GM10847 (cell line): ENCODE data around the gene CROCC.

Experiments used
- POLR2A ChIP-seq: IDR thresholded peaks from 2 replicates; pipeline ENCODE4 v1.6.1; 2011; ENCODE audit not compliant: insufficient read length; ENCODE audit errors: extremely low read depth

The CROCC gene

DNA sequence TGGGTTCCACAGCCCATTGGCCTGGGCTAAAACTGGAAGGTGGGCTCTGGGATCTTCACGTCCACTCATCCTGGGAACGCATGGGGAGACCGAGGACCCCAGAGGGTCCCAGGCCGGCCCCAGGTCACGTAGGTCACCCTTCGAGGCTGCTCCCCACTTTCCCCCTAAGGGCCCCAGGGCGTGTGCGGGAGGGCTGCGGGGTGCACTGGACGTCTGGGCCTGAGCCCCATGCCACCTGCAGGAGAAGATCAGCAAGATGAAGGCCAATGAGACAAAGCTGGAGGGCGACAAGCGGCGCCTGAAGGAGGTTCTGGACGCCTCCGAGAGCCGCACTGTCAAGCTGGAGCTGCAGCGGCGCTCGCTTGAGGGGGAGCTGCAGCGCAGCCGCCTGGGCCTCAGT lies 46.2 kb downstream of the CROCC start:
- no peak for TF ChIP-seq POLR2A

DNA sequence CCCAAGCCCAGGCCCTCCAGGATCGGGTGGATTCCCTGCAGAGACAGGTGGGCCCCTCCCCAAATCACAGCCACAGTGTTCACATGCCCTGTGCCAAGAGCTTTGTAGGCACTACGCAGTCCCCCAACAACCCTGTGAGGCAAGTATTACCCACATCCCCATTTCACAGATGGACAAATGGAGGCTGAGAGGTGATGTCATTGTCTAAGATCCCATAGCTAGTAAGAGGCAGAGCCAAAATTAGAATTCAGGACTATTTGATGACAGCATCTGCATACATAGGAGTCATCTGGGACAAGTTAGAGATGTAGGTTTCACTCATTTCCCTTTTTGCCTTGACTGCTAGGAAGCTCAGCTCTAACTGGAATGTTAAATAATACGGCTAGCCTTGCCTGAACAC lies 46.6 kb downstream of the CROCC start:
- TF ChIP-seq POLR2A = no peak

DNA sequence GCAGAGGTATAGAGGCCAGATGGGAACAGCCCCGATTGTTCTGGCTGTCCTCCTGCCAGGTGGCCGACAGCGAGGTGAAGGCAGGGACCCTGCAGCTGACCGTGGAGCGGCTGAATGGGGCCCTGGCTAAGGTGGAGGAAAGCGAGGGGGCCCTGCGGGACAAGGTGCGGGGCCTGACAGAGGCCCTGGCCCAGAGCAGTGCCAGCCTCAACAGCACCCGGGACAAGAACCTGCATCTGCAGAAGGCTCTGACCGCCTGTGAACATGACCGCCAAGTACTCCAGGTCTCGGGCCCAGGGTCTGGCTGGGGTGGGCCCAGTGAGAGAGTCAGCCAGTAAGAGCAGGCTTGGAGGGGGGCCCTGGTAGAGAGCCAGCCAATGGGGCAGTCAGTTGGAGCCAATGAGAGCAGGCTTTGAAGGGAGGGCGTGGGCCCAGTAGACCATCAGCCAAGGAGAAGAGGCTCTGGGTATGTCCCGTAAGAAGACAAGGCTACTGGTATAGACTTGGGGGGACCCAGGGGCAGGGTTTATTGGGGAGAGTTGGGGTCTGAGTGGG lies 47.4 kb downstream of the CROCC start:
- TF ChIP-seq POLR2A = no peak

DNA sequence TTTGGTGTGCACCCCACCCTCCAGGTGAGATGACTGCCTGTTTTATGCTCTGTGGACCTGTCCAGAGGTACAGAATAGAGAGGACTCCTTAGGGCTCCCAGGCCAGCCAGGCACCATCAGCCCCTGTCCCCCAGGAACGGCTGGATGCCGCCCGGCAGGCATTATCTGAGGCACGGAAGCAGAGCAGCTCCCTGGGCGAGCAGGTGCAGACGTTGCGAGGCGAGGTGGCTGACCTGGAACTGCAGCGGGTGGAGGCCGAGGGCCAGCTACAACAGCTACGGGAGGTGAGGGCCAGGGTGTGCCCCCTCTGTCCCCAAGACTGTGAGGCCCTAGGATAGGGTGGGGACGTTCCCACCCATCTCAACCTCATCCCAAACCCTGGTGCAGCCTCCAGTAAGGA lies 47.9 kb downstream of the CROCC start:
- TF ChIP-seq POLR2A = no peak

DNA sequence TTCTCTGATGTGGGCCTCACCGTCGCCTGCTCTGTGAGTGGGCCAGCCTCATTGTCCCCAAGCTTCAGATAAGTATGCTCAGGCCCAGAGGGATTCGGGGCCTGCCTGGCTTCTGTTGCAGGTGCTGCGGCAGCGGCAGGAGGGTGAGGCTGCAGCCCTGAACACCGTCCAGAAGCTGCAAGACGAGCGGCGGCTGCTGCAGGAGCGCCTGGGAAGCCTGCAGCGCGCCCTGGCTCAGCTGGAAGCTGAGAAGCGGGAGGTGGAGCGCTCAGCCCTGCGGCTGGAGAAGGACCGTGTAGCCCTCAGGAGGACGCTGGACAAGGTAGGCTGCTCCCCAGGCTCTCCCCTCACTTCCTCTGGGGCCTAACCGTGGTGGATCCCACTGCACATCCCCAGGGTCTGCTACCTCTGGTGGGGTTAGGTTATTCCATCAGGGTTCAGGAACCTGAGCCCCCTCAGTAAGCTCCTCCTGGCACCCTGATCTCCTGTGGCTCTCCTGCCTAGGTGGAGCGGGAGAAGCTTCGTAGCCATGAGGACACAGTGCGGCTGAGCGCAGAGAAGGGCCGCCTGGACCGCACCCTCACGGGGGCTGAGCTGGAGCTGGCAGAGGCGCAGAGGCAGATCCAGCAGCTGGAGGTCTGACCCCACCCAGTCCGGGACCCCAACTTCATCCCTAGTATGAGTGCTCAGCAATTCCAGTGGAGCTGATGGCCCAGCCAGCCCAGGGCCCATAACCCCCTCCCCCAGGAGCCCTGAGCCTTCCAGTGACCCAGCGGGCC lies 48.6 kb downstream of the CROCC start:
- no peak for TF ChIP-seq POLR2A

DNA sequence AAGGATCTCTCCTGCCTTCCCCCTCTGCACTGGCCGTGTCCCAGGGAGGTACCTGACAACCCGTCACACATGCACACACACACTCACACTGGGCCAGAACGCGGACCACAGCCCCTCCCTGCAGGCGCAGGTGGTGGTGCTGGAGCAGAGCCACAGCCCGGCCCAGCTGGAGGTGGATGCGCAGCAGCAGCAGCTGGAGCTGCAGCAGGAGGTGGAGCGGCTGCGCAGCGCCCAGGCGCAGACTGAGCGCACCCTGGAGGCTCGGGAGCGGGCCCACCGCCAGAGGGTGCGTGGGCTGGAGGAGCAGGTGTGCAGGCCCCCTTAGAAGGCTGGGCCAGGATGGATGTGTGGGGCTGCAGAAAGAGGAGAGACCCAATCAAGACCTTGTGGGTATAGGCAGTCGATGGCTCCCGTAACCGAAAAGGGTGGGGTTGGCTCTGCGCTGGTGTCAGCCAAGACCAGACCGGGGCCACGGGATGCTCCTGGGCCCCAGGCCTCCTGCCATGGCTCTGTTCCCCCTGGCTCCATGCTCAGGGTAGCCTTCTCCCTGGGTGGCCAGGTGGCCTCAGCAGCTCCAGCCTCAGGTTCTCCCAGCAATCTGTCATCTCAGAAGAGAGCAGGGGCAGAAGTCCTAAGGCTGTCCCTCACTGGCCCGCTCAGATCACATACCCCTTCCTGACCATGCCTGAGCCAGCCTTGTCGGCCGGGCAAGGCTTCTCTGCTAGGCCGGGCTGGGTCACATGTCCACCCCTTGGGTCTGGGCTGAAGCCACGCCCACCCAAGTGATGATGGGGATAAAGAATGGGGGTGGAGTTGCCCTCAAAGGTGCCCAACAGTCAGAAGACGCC lies 49.8 kb downstream of the CROCC start:
- TF ChIP-seq POLR2A = no peak

DNA sequence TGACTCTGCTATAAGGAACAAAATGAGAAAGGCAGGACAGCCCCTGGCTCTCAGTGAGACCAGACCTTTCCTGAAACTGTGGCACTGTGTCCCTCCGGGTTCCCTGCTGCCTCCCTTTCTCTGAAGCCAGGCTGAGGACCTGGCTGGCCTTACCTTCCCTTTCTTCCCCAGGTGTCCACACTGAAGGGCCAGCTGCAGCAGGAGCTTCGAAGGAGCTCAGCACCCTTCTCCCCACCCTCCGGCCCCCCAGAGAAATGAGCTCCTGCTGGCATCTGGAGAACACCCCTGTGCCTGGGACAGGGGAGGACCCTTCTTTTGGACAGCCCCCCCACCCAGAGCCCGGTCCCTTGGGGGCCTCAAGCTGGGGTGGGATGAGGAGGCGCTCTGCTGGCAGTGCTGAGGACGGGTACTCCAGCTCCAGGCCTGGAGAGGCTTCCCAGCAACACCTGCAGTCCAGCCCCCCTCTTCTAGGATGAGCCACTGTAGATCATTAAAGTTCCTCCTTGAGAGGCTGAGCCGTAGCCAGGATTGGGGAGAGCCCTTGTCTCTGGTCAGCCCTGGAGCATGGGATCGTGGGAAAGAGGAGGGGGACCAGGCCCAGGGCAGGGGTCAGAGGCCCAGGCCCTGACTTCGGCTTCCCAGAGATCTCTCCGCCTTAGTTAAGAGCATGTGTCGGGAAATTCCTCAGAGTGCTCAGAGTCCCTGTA lies 50.6 kb downstream of the CROCC start:
- TF ChIP-seq POLR2A = no peak

DNA sequence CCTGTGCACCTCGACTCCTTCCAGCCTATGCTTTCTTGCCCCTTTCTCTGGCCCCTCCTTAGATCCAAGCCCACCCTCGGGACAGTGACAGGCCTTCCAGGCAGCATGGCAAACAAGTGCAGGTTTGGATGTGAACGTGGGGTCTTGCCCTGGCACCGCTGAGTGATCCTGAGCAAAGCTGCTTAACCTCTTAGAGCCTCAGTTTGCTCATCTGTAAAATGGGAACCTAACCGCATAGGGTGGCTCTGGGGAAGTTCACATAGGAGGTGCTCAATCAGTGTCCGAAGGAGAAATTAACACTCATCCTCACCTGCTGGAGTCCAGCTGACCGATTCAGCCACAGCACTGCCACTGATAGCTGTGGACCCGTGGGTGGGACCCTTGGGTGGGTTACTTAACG lies 51.5 kb downstream of the CROCC start:
- no peak for TF ChIP-seq POLR2A

DNA sequence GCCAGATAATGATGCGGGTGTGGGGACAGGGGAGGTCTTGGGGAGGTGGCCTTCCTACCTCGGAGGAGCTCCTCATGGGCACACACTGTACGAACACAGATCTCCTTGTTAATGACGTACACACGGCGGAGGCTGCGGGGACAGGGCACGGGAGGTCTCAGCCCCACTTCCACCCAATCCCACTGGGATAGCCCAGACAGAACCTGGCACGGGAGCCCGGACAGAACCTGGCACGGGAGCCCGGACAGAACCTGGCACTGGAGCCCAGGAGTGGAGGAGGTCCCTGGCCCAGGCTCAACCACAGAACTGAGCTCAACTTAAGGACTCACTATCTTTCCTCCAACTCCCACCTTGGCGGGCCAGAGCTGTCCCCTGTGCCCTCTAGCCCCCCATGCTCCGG lies 53.5 kb downstream of the CROCC start:
- TF ChIP-seq POLR2A = no peak

DNA sequence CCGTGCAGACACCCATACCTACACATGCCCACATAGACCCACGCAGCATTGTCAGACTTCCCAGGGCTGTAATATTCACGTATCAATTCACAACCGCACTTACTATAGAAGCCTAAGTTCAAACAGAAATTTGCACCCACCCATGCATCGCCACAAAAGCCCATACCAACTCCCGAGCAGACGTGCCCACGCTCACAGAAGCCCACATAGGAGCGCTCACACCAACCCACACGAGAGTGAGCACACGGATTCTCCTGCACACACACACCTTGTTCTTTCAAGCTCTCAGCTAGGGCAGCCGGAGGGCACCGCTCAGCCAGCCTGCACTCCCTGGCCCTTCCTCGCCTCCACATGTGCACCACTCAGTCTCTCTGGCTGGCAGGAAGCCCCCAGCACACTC lies 54.1 kb downstream of the CROCC start:
- TF ChIP-seq POLR2A = no peak

DNA sequence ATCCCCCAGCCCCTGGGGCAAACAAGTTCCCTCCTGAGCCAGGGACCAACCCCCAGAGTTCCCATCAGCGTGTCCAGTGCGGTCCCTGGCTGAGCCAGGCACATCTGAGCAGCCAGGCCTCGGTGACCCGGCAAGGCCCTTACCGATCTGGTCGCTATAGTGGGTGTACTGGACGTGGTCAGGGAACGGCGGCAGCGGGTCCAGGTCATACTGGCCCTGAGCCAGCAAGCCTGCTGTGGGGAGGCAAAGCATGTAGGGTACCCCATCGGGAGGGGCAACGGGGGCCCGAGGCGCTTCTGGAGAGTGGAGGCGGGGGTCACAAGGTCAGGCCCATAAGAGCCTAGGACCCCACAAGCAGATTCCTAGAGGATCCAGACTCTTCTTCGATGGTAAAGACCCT lies 55.2 kb downstream of the CROCC start:
- TF ChIP-seq POLR2A = no peak

DNA sequence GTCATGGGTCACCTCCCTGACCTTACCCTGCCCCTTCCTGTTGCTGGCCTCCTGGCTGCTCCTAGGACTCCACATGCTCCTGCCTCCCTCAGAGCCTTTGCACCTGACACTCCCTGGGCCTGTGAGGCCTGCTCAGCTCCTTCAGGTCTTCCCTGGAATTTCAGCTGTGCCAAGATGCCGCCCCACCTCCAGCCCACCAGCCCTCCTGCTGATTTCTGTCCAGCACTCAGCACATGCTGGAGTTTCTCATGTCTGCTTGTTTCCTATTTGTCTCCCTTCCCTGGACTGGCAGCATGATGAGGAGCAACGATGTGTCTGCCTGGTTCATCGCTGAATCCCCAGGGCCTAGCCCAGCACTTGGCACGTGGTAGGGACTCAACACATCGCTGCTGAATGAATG lies 55.6 kb downstream of the CROCC start:
- no peak for TF ChIP-seq POLR2A

DNA sequence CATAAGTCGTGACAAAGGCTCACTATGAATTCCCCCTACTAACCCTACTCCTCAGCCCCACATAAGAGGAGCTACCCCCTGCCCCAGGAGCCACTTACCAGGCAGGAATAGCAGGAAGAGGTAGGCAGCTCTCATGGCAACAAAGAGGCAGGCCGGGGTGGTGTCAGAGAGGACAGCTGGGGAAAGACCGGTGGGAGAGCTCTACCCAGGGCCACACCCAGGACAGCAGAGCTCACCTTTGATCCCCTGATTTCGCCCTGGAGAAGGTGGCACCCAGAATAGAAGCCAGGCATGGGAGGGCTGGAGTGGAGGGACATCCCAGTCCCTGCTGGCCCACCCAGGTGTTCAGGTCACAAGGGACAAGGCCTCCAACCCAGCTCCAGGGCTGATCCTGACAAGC lies 56.4 kb downstream of the CROCC start:
- TF ChIP-seq POLR2A = no peak

DNA sequence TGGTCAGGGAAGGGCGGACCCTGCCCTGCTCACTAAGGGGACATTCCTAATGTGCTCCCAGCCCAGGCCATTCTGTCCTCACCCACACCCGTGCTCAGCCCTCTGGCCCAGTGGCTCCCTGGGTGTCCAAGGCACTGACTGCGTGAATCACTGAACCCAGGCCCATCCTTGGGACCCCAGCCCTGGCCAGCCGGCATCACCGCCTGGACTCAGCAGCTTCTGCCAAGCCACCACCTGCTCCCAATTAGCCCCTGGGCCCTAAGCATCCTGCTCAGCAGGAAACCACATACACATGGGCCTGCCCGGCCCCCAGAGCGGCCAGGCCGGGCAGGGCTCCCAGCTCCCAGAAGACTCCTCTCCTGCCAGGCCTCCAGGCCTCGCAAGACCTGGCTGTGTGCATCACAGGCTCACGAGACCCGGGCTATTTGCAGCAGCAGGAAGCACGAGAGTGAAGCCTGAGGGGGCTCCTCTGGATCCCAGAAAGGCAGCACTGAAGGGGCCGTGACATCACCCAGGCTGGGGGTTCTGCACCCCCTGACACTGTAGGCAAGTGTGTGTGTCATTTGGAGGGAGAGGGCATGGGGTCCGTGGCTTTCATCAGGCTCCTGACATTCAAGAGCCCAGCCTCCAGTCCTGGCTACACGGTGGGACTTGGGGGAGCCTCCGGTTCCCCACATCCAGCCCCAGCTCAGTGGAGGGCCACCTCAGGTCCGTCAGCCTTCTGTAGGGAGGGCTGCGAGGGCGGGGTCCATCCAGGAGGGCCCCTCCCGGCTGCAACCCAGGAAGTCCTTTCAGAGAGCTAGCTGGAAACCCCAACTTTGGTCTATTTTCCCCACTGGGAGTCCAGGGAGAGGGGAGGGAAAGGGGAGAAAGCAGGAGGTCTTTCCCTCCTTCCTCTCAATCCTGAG lies 57.1 kb downstream of the CROCC start:
- TF ChIP-seq POLR2A = no peak
